GM11168 (cell line): Measurements from ENCODE around the gene DSCAM.

ENCODE experiments used
- in situ Hi-C: fragments of 300-500 bp; cut with MboI; formaldehyde crosslinking; loops from one replicate; pipeline ENCODE4 v1.12.0; 2022; ENCODE audit warnings: low sequenced_read_pairs; ENCODE audit not compliant: unreplicated experiment

DSCAM gene

GRCh38 chr21:40120940-40121575 is 725.9 kb downstream of the DSCAM start:
- in situ Hi-C loops = no loop called here

- in situ Hi-C loops = no loop called here
Observed at GRCh38 chr21:40118527-40118926, 728.4 kb downstream of the DSCAM start.

GRCh38 chr21:40117236-40117635 is 729.7 kb downstream of the DSCAM start:
- in situ Hi-C loops = no loop called here

- in situ Hi-C loops = no loop called here
Observed at GRCh38 chr21:40115775-40116174, 731.2 kb downstream of the DSCAM start.

GRCh38 chr21:40102682-40103081 is 744.3 kb downstream of the DSCAM start:
- in situ Hi-C loops = no loop called here

- in situ Hi-C loops = no loop called here
Observed at GRCh38 chr21:40099809-40100208, 747.1 kb downstream of the DSCAM start.

- in situ Hi-C loops = no loop called here
Observed at GRCh38 chr21:40095477-40095876, 751.5 kb downstream of the DSCAM start.

GRCh38 chr21:40080385-40080784 is 766.6 kb downstream of the DSCAM start:
- in situ Hi-C loops = no loop called here

GRCh38 chr21:40074710-40075109 is 772.2 kb downstream of the DSCAM start:
- in situ Hi-C loops = no loop called here

GRCh38 chr21:40074198-40074597 is 772.8 kb downstream of the DSCAM start:
- in situ Hi-C loops = no loop called here

- in situ Hi-C loops = no loop called here
Observed at GRCh38 chr21:40073642-40074041, 773.3 kb downstream of the DSCAM start.

GRCh38 chr21:40070871-40071270 is 776.1 kb downstream of the DSCAM start:
- in situ Hi-C loops = no loop called here

- in situ Hi-C loops = no loop called here
Observed at GRCh38 chr21:40067751-40068150, 779.2 kb downstream of the DSCAM start.

GRCh38 chr21:40066221-40066620 is 780.7 kb downstream of the DSCAM start:
- in situ Hi-C loops = no loop called here

GRCh38 chr21:40060083-40060677 is 786.8 kb downstream of the DSCAM start:
- in situ Hi-C loops = no loop called here

GRCh38 chr21:40057331-40057730 is 789.6 kb downstream of the DSCAM start:
- in situ Hi-C loops = no loop called here

- in situ Hi-C loops = no loop called here
Observed at GRCh38 chr21:40056031-40056430, 790.9 kb downstream of the DSCAM start.

- in situ Hi-C loops = no loop called here
Observed at GRCh38 chr21:40054403-40054802, 792.6 kb downstream of the DSCAM start.

- in situ Hi-C loops = no loop called here
Observed at GRCh38 chr21:40053007-40053406, 794.0 kb downstream of the DSCAM start.

GRCh38 chr21:40052276-40052675 is 794.7 kb downstream of the DSCAM start:
- in situ Hi-C loops = no loop called here

- in situ Hi-C loops = no loop called here
Observed at GRCh38 chr21:40051801-40052200, 795.2 kb downstream of the DSCAM start.

GRCh38 chr21:40049931-40050290 is 797.0 kb downstream of the DSCAM start:
- in situ Hi-C loops = no loop called here
